Measurements from ENCODE around the gene CADM2.

DNA sequence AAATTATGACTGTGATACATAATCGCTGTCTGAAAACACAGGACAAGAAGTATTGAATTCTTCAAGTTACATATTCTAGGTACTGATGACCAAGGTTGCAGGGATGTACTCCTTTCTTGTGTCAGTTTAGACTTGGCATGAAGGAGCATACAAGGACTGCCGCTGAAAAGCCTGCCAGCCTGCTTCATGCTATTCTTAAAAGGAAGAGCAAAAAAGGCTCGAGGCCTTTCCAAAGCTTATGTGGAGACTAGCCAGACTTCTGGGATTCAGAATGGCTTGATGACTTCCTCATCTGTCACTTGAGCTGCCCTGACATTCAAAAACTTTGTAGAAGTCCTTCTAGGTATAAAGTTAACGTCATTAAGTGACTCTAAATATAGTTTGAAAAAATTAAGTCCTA, 92.0 kb downstream of the CADM2 start:
- TF ChIP-seq POLR2AphosphoS5 (IDR thresholded peaks at IDR 0.05; ENCODE audit: borderline replicate concordance, low read depth, low read length), result no peak
- TF ChIP-seq EZH2 (IDR thresholded peaks at IDR 0.05), result no peak

All from SK-N-MC (cell line).